ENCODE measurements around the gene BCAP29.
"Not testable (repeated sequence)": the region's sequence is repeated elsewhere in the genome, so short reads cannot be mapped to it uniquely, and the experiment has no call there.

BCAP29 gene, protein sequence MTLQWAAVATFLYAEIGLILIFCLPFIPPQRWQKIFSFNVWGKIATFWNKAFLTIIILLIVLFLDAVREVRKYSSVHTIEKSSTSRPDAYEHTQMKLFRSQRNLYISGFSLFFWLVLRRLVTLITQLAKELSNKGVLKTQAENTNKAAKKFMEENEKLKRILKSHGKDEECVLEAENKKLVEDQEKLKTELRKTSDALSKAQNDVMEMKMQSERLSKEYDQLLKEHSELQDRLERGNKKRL

DNA sequence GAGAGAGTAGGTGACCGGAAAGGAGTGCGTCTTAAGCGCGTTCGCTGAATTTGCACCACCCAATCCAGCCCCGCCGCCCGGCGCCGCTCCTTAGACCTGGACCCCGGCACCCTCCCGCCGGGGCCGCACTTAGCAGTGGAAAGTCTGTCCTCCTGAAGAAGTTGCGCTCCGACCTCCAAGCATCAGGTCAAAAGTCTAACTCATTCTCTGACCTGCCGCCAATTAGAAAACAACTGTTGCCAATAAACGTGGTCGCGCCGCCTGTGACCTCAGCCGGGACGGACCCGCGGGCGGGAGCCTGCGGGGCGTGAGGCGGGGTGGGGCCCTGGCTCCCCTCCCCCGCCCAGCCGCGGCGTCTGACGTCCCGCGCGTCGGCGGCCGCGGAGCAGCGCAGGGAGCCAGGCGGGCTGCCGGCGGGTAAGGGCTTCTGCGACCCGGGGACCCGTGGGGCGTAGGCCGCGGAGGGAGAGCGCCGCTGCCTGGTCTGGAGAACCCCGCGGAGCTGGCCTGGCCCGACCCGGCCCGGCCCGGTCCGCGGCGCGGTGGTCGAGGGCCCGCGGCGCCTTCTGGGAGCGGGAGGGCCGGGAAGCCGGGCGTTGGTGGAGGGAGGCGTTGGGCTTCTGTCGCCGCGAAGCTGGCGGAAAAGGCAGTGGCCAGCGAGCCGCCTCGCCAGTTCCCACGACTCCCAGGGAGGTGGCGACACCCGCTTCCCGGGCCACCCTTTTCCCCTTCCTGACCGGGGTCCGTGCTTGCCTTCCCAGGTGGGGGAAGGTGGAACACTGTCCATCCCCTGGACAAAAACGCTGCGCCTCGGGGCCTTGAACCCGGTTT is at the start of gene BCAP29:
Gene BCAP29, plus strand, starts transcription at position 362 of the 831 bp plus-strand sequence. CDS start 527 bp downstream, outside the sequence.
- no peaks in the 10 kb centered on the region; the same call in 1 of the 2 replicates for H3K36me3 ChIP-seq (ENCODE audit: control insufficient read depth, insufficient read depth, low read length)
- TF ChIP-seq, protein P1, sequence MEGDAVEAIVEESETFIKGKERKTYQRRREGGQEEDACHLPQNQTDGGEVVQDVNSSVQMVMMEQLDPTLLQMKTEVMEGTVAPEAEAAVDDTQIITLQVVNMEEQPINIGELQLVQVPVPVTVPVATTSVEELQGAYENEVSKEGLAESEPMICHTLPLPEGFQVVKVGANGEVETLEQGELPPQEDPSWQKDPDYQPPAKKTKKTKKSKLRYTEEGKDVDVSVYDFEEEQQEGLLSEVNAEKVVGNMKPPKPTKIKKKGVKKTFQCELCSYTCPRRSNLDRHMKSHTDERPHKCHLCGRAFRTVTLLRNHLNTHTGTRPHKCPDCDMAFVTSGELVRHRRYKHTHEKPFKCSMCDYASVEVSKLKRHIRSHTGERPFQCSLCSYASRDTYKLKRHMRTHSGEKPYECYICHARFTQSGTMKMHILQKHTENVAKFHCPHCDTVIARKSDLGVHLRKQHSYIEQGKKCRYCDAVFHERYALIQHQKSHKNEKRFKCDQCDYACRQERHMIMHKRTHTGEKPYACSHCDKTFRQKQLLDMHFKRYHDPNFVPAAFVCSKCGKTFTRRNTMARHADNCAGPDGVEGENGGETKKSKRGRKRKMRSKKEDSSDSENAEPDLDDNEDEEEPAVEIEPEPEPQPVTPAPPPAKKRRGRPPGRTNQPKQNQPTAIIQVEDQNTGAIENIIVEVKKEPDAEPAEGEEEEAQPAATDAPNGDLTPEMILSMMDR (IDR thresholded peaks at IDR 0.05; ENCODE audit: insufficient read depth, low read length, poor library complexity, severe bottlenecking): peak; percentile 31
- peak; percentile 89 for DNase-seq (ENCODE audit: extremely low read depth, insufficient read length)
- peak within 1 kb of the TSS; percentile 73 for H3K4me3 ChIP-seq (replicated peaks; ENCODE audit: low read depth, low read length)
- no peaks in the 10 kb centered on the region for H3K27me3 ChIP-seq (replicated peaks; ENCODE audit: control insufficient read depth, insufficient read depth, low read length)

DNA sequence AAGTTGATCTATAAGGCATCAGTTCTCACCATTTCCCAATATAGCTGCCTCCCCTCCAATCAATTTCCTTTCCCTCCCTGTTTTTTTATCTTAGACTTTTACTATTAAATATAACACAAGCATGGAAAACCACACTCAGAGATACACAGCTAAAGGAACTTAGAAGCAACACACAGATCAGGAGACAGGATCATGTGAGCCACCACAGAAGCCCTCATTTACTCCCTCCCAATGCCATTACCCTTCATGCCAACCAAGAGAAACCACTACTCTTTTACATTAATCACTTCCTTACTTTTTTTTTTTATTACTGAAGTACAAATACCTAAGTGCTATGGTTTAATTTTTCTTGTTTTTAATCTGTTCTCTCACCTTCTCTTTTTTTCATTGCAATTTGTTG is 49.3 kb upstream of the BCAP29 start:
- TF ChIP-seq, protein P1 (IDR thresholded peaks at IDR 0.05; ENCODE audit: insufficient read depth, low read length, poor library complexity, severe bottlenecking): no peak
- Histone ChIP-seq H3K4me3 (replicated peaks; ENCODE audit: low read depth, low read length) (no peak overlapping the region), H3K27me3 (replicated peaks; ENCODE audit: control insufficient read depth, insufficient read depth, low read length) (no peaks in the 10 kb centered on the region), H3K36me3 (ENCODE audit: control insufficient read depth, insufficient read depth, low read length) (no peaks in the 10 kb centered on the region; the same call in 1 of the 2 replicates)
- no peak for DNase-seq (ENCODE audit: extremely low read depth, insufficient read length)

DNA sequence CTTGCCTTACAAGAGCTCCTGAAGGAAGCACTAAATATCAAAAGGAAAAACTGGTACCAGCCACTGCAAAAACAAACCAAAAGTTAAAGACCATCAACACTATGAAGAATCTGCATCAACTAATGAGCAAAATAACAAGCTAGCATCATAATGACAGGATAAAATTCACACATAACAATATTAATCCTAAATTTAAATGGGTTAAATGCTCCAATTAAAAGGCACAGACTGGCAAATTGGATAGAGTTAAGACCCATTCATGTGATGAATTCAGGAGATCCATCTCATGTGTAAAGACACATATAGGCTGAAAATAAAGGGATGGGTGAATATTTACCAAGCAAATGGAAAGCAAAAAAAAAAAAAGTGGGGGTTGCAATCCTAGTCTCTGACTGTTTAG is 45.9 kb upstream of the BCAP29 start:
- Histone ChIP-seq H3K4me3 (replicated peaks; ENCODE audit: low read depth, low read length) (no peak overlapping the region), H3K27me3 (replicated peaks; ENCODE audit: control insufficient read depth, insufficient read depth, low read length) (no peaks in the 10 kb centered on the region), H3K36me3 (ENCODE audit: control insufficient read depth, insufficient read depth, low read length) (no peaks in the 10 kb centered on the region; the same call in 1 of the 2 replicates)
- DNase-seq (ENCODE audit: extremely low read depth, insufficient read length): no peak
- TF ChIP-seq, protein P1 (IDR thresholded peaks at IDR 0.05; ENCODE audit: insufficient read depth, low read length, poor library complexity, severe bottlenecking): no peak

DNA sequence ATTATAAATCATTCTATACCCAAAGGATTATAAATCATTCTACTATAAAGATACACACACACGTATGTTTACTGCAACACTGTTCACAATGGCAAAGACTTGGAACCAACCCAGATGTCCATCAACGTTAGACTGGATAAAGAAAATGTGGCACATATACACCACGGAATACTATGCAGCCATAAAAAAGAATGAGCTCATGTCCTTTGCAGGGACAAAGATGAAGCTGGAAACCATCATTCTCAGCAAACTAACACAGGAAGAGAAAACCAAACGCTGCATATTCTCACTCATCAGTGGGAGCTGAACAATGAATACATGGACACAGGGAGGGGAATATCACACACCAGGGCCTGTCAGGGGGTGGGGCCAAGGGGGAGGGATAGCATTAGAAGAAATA is 42.8 kb upstream of the BCAP29 start:
- DNase-seq (ENCODE audit: extremely low read depth, insufficient read length); H3K4me3 ChIP-seq (replicated peaks; ENCODE audit: low read depth, low read length); H3K27me3 ChIP-seq (replicated peaks; ENCODE audit: control insufficient read depth, insufficient read depth, low read length); H3K36me3 ChIP-seq (ENCODE audit: control insufficient read depth, insufficient read depth, low read length): not testable (repeated sequence)

DNA sequence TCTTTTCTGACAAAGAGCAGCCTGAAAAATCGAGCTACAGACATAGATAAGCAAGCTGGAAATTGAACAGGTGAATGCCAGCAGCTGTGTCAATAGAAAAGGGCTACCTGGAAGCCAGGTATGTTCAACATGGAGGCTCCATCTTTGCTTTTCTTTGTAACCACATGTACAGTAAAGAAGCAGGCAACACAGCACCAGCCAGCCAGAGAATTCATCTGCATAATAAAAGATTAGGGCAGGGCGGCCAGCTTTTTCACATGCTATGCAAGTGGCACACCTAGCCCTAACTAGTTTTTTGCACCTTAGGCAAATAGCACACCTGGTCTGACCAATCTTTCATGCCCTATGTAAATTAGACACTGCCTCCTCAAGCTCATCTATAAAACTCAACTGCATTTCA is 42.0 kb upstream of the BCAP29 start:
- no peaks in the 10 kb centered on the region for H3K27me3 ChIP-seq (replicated peaks; ENCODE audit: control insufficient read depth, insufficient read depth, low read length)
- no peak for DNase-seq (ENCODE audit: extremely low read depth, insufficient read length)
- no peaks in the 10 kb centered on the region; the same call in 1 of the 2 replicates for H3K36me3 ChIP-seq (ENCODE audit: control insufficient read depth, insufficient read depth, low read length)
- no peak overlapping the region for H3K4me3 ChIP-seq (replicated peaks; ENCODE audit: low read depth, low read length)
- TF ChIP-seq, protein P1 (IDR thresholded peaks at IDR 0.05; ENCODE audit: insufficient read depth, low read length, poor library complexity, severe bottlenecking): no peak

DNA sequence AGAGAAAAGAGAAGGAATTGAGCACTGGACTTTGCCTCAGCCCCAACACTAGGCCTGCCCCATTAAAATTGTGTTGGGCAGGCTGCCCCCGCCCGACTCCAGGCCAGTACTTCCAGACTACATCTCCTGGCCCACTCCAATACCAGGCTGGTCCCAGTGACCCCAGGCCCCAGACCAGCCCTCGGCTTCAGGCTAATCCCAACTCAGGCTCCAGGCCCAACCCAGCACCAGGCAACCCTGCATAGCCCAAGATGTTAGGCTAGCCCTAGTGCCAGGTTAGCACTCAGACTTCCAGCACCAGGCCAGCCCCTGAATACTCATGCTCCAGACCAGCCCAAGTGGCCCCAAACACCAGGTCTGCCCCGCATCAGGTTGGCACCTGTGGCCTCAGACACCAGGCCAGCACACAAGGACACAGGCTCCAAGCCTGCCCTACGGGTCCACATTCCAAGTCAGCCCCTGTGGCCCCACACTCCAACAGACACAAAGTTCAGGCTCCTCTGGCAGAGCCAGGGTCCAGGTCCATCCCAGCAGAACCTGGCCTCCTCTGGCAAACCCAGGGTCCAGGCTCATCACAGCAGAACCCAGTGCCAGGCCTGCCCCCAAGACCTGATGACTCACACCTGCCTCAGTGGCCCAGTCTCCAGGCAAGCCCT is 36.6 kb upstream of the BCAP29 start:
- H3K27me3 ChIP-seq (replicated peaks; ENCODE audit: control insufficient read depth, insufficient read depth, low read length): no peaks in the 10 kb centered on the region
- no peak overlapping the region for H3K4me3 ChIP-seq (replicated peaks; ENCODE audit: low read depth, low read length)
- TF ChIP-seq, protein P1 (IDR thresholded peaks at IDR 0.05; ENCODE audit: insufficient read depth, low read length, poor library complexity, severe bottlenecking): no peak
- H3K36me3 ChIP-seq (ENCODE audit: control insufficient read depth, insufficient read depth, low read length): peaks cover 11% of the 10 kb centered on the region
- DNase-seq (ENCODE audit: extremely low read depth, insufficient read length): no peak

Data from GM06990 (cell line).